PFSK-1 (cell line): ENCODE results near the gene CLASP2.

ENCODE experiments used
- POLR2AphosphoS5 ChIP-seq: IDR thresholded peaks from 2 replicates; pipeline ENCODE4 v1.6.1; 2012; ENCODE audit warnings: low read depth, mild to moderate bottlenecking, control low read depth, low read length, moderate library complexity
- SIN3A ChIP-seq: IDR thresholded peaks from 2 replicates; pipeline ENCODE4 v1.6.1; 2012; ENCODE audit warnings: mild to moderate bottlenecking, low read length, moderate library complexity, borderline replicate concordance; ENCODE audit not compliant: insufficient read depth
- TAF1 ChIP-seq: IDR thresholded peaks from 2 replicates; pipeline ENCODE4 v1.6.1; 2012; ENCODE audit warnings: low read length, control low read depth, borderline replicate concordance; ENCODE audit not compliant: insufficient read depth
- TF ChIP-seq, protein P1 (sequence below), 2 experiments: IDR thresholded peaks; 2 replicates each; pipeline versions ENCODE4 v1.6.1 to v1.8.0; 2011 to 2012; ENCODE audit warnings: low read depth in 2 of 2, low read length in 2 of 2, control low read depth in 1 of 2, inconsistent platforms in 1 of 2, mild to moderate bottlenecking in 1 of 2, moderate library complexity in 1 of 2; ENCODE audit not compliant: insufficient read depth in 1 of 2

DNA sequence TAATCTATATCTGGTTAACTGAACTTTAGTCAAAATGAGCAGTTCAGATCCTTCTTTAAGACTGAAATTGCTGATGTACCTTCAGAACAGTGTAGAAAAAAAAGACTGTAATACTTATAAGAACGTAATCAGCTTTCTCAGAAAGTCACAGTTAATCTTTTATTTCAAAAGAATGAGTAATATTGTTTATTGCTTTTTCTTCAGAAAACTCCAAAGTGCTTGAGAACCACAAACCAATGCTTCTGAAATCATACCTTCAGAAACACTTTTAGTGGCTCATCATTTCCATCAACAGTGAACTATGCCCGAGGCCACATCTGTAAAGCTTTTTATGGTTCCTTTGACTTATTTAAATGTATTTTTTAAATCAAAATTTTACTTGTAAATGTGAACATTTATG is 33.3 kb upstream of the CLASP2 start:
- no peak for TF ChIP-seq TAF1
- TF ChIP-seq POLR2AphosphoS5: no peak
- TF ChIP-seq, protein P1, sequence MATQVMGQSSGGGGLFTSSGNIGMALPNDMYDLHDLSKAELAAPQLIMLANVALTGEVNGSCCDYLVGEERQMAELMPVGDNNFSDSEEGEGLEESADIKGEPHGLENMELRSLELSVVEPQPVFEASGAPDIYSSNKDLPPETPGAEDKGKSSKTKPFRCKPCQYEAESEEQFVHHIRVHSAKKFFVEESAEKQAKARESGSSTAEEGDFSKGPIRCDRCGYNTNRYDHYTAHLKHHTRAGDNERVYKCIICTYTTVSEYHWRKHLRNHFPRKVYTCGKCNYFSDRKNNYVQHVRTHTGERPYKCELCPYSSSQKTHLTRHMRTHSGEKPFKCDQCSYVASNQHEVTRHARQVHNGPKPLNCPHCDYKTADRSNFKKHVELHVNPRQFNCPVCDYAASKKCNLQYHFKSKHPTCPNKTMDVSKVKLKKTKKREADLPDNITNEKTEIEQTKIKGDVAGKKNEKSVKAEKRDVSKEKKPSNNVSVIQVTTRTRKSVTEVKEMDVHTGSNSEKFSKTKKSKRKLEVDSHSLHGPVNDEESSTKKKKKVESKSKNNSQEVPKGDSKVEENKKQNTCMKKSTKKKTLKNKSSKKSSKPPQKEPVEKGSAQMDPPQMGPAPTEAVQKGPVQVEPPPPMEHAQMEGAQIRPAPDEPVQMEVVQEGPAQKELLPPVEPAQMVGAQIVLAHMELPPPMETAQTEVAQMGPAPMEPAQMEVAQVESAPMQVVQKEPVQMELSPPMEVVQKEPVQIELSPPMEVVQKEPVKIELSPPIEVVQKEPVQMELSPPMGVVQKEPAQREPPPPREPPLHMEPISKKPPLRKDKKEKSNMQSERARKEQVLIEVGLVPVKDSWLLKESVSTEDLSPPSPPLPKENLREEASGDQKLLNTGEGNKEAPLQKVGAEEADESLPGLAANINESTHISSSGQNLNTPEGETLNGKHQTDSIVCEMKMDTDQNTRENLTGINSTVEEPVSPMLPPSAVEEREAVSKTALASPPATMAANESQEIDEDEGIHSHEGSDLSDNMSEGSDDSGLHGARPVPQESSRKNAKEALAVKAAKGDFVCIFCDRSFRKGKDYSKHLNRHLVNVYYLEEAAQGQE (IDR thresholded peaks at IDR 0.05; ENCODE audit: insufficient read depth in 1 of 2, low read depth in 2 of 2, low read length in 2 of 2): no peak
- no peak for TF ChIP-seq SIN3A
